WI38 (cell line): ENCODE results near the gene PARP6.
A peak's percentile ranks its signal among the peaks of the same experiment; 100 is the strongest.

ENCODE experiments used
- H3K4me3 ChIP-seq: 2 replicates; pipeline ENCODE4 v1.5.1; 2011; ENCODE audit warnings: low read depth, mild to moderate bottlenecking, control low read depth, low read length
- TF ChIP-seq, protein P1 (sequence below): IDR thresholded peaks from 2 replicates; pipeline ENCODE4 v1.5.1; 2012; ENCODE audit warnings: low read depth, mild to moderate bottlenecking, control low read depth, low read length

Gene PARP6

DNA sequence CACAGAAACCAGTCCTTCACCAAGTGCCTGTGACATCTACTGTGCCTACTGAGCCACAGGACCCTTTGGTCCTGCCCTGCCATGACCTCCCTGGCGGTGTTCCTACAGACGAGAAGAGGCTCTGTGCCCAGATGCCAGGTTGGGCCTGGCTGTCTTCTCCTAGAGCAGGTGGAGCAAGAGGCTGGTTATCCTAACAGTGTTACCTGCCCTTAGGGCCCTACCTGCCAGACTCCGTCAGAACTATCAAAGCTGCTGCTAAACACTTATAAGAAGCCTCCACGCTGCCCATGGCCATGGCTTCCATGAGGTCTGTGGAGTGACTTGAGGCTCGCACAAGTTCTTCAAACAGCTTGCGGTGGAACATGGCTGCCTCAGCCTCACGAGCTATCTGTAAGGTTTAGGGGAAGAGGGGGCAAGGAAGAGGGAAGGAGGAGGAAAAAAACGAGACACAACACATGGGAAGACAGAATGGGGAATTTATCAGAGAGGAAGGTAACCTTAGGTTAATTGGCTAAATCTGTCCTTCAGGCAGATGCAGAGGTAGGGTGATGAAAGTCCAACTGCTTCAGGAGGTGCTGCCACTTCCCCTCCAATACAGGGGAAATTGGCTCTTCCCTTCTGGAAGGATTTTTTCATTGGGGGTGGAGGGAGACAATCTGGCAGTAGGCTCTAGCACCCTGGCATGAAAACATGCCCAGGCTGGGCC is 69.4 kb downstream of the PARP6 start:
- TF ChIP-seq, protein P1, sequence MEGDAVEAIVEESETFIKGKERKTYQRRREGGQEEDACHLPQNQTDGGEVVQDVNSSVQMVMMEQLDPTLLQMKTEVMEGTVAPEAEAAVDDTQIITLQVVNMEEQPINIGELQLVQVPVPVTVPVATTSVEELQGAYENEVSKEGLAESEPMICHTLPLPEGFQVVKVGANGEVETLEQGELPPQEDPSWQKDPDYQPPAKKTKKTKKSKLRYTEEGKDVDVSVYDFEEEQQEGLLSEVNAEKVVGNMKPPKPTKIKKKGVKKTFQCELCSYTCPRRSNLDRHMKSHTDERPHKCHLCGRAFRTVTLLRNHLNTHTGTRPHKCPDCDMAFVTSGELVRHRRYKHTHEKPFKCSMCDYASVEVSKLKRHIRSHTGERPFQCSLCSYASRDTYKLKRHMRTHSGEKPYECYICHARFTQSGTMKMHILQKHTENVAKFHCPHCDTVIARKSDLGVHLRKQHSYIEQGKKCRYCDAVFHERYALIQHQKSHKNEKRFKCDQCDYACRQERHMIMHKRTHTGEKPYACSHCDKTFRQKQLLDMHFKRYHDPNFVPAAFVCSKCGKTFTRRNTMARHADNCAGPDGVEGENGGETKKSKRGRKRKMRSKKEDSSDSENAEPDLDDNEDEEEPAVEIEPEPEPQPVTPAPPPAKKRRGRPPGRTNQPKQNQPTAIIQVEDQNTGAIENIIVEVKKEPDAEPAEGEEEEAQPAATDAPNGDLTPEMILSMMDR = no peak
- H3K4me3 ChIP-seq = no peak overlapping the region

DNA sequence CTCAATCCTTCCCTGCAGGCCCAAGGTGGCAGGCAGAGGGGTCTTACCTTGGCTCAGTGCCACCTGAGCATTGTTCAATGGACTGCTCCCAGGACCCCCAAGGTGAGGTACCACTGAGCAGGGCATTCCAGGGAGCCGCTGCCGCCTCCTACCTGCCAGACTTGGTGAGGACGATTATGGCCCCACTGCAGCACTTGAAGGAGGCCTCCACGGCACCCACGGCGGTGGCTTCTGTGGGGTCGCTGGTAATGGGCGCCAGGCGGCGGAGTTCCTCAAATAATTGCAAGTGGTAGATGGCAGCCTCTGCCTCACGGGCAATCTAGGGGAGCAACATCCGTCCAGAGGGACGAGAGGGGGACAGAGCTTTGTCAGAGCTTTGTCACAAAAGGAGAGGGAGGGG is 70.1 kb downstream of the PARP6 start:
- TF ChIP-seq, protein P1 = no peak
- no peak overlapping the region for H3K4me3 ChIP-seq

DNA sequence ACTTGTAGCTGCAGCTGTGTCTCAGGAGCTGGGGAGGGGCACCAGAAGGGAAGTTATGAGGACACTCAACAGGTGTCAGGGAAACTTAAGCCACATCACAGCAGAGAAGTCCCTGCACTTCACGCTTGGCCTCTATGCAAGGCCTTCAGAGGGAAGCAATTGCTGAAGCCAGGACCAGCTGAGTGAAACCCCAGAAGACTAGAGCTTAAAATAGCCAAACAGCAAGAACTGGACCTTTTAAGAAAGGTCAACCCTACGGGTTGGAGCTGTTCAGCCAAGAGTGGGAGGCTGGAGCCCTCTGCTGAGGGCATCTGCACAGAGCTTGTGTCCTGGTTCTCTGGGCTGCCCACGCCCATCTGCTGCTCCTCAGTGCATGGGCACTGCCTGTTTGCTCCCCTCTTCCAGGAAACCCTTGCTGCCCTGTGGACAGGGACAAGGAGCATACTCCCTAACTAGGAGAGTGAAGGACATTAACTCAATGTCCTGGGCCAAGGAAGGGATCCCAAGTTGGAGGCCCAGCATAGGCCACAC is 70.9 kb downstream of the PARP6 start:
- no peak overlapping the region for H3K4me3 ChIP-seq
- TF ChIP-seq, protein P1 = no peak

DNA sequence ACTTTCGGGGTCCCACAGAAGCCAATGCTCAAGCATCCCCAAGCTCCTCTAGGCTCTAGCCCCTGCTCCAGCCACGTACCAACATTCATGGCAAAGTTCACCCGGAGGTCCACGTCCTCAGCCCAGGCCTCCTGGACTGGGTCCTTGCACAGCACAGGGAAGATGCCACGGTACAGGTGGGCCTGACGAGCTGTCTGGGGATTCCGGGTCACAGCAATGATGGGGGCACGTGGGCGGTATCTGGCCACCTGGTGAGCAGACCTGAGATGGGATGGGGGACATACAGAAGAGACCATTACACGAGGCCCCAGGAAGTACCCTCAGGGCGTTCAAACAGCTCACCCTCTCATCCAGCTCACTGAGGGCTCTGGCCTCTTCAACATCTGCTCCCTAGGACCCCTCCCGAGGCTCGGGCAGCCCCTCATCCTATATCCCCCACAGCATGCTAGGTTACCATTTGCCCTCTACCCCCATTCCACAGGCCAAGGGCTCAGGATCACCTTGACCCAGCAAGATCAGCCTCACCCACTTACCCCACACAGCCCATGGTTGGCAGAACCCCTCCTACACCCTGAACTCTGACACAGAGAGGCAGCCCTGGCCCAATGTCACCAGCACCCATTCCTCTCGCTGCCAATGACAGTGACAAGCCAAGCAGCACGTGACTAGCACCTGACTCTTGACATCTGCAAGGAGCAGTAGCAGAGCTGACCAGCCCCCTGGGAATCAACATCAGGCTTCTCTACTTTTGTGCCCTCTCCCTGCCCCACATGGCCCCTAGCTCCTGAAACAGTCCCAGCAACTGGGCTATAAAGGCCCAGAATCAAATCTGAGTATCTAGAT is 71.7 kb downstream of the PARP6 start:
- TF ChIP-seq, protein P1 = no peak

DNA sequence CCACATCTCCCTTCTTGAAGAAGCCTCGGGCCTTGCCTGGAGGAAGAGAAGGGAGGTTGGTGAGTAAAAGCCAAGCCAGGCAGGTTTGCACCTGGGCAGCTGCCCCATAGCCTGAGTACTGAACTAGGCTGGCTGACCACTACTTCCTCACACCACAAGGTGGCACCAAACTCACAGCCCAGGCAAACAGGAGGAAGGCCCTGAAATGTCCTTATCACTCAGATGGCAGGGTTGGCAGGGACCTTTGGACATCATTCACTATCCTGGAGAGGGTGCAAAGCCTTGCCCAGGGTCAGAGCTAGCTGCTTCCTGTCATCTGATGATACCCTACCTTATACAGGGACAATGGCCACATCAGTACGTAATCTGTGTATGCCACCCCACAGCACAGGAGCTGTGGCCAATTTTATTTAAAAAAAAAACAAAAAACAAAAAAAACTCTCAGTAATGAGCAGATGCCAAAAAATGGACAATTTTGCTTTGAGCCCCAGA is 72.6 kb downstream of the PARP6 start:
- H3K4me3 ChIP-seq = no peak overlapping the region
- TF ChIP-seq, protein P1 = peak; percentile 83

More for the DNA sequence above, 71.7 kb downstream of the PARP6 start:
- H3K4me3 ChIP-seq = no peak overlapping the region

DNA sequence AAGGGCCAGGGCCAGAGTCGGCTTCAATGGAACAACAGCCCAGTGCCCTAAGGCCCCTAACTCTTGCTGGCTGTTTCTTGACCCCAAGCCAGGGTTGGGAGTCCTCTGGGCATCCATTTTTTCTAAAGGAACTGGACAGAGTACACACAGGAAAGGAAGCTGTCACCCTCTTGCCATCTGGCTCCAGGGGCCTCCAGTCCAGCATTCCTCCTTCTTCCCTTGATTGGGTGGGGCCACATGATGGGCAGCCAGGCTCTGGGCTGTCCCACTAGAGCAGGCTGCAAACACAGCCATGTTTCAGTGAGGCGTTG is 73.2 kb downstream of the PARP6 start:
- H3K4me3 ChIP-seq = no peak overlapping the region
- TF ChIP-seq, protein P1 = no peak
